SHP77 treated with DMSO at 0.1 percent for 48 hours (cell line): ENCODE results near the gene PIP5K1A.
"Not testable (repeated sequence)": the region's sequence is repeated elsewhere in the genome, so short reads cannot be mapped to it uniquely, and the experiment has no call there.

Experiments used
- DNase-seq: peaks from one replicate; lab custom pipeline; 2025; lab: John Stamatoyannopoulos, UW

PIP5K1A gene

DNA sequence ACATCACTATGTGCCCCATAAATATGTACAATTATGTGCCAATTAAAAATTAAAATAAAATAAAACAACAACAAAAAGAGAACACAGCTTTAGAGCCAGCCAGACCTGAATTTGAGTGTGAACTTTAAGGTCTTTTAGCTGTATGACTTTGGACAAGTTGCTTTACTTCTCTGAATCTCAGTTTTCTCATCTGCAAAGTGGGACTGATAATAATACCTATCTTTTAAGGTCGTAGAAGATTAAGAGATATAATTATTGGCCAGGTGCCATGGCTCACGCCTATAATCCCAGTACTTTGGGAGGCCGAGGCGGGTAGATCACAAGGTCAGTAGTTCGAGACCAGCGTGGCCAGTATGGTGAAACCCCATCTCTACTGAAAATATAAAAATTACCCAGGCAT is 5.0 kb upstream of the PIP5K1A start:
- DNase-seq = no peak

DNA sequence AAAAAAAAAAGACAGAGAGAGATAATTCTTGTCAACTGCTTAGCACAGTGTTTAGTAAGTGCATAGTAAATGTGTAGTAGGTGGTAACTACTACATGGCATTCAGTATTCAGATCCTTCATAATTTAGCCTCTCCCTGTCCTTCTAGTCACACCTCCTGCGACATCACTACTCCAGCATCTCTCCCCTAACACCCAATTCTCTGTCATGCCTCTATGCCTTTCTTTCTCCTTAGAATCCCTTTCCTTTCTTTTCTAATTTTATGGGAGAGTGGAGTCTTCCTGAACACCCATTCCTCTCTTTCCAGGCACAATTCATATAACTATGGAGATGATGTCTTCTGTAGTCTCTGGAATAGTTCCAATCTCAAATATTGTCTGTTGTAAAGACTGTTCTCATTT is 4.5 kb upstream of the PIP5K1A start:
- DNase-seq = no peak

DNA sequence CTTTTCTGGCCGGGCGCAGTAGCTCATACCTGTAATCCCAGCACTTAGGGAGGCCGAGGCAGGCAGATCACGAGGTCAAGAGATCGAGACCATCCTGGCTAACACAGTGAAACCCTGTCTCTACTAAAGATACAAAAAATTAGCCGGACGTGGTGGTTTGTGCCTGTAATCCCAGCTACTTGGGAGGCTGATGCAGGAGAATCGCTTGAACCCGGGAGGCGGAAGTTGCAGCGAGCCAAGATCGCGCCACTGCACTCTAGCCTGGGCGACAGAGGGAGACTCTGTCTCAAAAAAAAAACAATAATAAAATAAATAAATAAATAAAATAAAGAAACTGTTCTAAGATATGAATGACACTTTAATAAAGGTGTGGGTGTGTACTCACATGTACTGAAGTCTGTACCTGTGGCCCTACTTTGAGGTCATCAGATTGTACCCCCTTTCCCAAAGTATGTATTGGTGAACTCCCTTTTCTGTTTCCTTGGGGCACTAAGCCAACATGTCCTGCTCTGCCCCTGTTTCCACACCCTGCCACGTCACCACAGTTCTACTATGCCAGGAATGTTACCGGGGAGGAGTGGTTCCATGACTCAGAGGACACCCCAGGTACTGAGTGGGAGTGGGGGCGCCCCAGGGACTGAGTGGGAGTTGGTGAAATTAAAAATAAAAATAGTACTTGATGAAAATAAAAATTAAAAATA is 3.3 kb upstream of the PIP5K1A start:
- peak; percentile 56 for DNase-seq

DNA sequence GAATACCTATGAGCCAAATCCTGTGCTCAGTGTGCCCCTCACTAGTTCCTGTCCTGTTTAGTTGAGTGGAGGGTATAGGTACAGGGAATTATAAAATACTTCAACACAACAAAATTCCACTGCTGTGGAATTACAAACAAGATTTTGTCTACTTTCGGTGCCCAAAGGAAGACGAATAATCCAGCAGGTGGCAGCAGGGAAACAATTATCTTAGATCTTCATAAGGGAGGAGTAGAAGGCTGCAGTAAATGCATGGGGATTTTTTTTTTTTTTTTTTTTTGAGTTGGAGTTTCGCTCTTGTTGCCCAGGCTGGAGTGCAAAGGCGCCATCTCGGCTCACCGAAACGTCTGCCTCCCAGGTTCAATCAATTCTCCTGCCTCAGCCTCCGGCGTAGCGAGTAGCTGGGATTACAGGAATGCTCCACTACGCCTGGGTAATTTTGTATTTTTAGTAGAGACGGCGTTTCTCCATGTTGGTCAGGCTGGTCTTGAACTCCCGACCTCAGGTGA is 2.0 kb upstream of the PIP5K1A start:
- peak; percentile 92 for DNase-seq

GRCh38 chr1:151197863-151198253 is 494 bp upstream of the PIP5K1A start:
- no peak for DNase-seq

DNA sequence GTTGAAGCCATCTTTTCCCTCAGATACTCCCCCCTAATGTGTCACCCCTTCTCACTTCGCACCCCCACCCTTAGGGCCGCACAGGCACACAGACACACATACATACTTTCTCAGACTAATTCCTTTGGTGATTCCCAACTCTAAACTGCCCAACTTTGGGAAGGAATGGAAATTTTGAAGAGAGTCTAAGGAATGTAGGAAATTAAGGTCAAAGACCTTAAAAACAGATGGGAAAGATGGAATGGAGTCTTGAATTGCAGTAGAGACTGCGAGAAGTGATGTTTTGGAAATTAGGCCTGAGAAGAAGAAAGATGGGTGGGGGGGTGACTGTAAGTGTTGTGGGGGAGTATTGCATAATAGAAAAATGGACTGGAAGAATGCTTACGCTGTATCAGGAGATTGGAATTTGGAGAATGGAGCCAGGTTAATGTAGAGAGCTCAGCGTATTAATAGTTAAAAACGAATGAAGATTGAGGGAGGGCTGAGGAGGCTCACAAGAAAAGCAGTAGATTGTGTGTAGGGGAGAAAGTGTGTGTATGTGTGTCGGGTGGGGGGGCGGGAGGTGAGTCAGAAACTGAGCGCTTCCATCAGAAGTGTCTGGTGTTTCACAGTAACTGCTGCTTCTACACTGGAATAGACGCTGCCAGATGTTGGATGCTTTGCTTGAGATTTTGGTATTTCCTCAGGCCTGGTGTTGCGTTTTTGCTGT is 1.7 kb downstream of the PIP5K1A start:
- DNase-seq = no peak

GRCh38 chr1:151205381-151205965 is 7.1 kb downstream of the PIP5K1A start:
- DNase-seq = not testable (repeated sequence)

- DNase-seq = no peak
Measured at GRCh38 chr1:151210830-151211229, 12.5 kb downstream of the PIP5K1A start.

DNA sequence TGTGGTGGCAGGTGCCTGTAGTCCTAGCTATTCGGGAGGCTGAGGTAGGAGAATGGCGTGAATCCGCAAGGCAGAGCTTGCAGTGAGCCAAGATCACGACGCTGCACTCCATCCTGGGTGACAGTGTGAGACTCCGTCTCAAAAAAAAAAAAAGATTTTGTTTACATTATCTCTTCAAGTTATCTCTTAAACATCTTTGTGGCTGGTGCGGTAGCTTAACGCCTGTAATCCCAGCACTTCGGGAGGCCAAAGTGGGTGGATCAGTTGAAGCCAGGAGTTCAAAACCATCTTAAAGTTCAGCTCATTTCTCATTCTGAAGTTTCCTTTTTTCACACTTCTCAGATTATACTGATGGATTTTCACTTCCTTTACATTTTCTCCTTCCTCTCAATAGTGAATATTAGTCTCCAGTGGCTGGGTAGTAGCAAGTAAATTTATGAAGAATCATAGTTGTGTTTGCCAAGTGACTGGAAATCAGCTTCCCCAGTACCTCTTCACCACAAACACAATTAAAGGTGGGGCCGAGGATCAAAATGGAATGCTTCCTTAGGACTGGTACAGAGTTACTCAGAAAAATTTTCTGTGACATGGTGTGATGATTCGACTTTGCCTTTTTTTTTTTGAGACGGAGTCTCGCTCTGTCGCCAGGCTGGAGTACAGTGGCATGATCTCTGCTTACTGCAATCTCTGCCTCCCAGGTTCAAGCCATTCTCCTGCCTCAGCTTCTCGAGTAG is 13.8 kb downstream of the PIP5K1A start:
- no peak for DNase-seq

GRCh38 chr1:151213560-151213959 is 15.2 kb downstream of the PIP5K1A start:
- DNase-seq = no peak

GRCh38 chr1:151221616-151222015 is 23.3 kb downstream of the PIP5K1A start:
- no peak for DNase-seq

GRCh38 chr1:151222130-151222529 is 23.8 kb downstream of the PIP5K1A start:
- no peak for DNase-seq

GRCh38 chr1:151235235-151235634 is 36.9 kb downstream of the PIP5K1A start:
- no peak for DNase-seq

- no peak for DNase-seq
Measured at GRCh38 chr1:151237678-151238466, 39.5 kb downstream of the PIP5K1A start.

DNA sequence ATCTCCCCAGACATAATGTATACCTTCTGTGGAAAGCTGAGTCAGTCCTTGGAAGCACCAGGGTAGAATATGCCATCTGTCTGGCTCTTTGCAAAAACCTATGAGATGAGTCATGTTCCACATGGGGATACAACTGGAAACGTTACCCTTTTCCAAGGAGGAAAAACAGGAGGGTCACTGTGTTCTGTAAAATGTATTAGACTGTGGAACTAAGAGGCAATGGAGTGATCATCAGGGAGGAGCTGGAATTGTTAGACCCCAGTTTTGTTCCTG is 40.1 kb downstream of the PIP5K1A start:
- no peak for DNase-seq

GRCh38 chr1:151242442-151242841 is 44.1 kb downstream of the PIP5K1A start:
- no peak for DNase-seq

- no peak for DNase-seq
Measured at GRCh38 chr1:151243683-151244216, 45.4 kb downstream of the PIP5K1A start.

GRCh38 chr1:151246786-151247185 is 48.4 kb downstream of the PIP5K1A start:
- DNase-seq = no peak

GRCh38 chr1:151251656-151252470 is 53.5 kb downstream of the PIP5K1A start:
- peak; percentile 84 for DNase-seq
